Stimulated activated CD8-positive, alpha-beta memory T cell treated with anti-CD3 and anti-CD28 coated beads, Interleukin-2, amount 100 ng/mL, for 1 hour (primary cell): ENCODE results near the gene POLR2C.
"Not testable (repeated sequence)": the region's sequence is repeated elsewhere in the genome, so short reads cannot be mapped to it uniquely, and the experiment has no call there.

Experiments used
- DNase-seq, 2 donors: peaks; one replicate each; pipeline ENCODE4 v3.0.0-alpha.2; 2020; ENCODE audit warnings: low read depth in 2 of 2

POLR2C gene

DNA sequence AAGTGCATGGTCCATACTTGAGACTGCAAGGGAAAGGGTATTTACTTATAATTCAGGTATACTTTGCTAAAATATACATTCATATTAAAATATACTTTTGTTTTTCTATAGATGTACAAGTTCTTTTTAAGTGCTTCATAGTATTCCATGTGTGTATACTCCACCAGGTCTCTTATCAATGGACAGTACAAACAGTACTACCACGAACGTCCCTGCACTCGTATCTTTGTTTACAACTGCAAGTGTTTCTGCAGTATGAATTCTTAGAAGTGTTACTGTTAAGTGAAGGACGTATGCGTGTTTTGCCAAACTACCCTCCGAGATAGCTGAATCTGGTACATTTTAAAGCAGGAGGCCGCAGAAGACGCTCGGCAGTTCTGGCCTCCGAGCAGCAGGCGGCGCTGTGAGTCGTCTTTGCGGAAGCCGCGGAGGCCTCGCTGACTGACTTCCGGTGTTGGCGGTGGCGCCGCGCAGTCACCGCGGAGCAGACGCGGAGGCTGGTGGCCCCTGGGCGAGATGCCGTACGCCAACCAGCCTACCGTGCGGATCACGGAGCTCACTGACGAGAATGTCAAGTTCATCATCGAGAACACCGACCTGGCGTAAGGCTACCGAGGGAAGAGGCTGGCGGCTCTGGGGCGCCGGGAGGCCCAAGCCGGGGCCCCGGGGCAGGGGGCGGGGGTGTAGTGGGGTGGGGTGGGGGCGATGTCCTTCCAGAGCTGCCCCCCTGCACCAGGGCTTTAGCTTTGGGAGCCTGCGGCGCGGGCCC is at the start of gene POLR2C:
Gene POLR2C, plus strand, starts transcription at position 471 of the 769 bp plus-strand sequence. Its CDS starts 46 bp downstream, at position 517.
- peak; percentile 85 to 91 for DNase-seq

DNA sequence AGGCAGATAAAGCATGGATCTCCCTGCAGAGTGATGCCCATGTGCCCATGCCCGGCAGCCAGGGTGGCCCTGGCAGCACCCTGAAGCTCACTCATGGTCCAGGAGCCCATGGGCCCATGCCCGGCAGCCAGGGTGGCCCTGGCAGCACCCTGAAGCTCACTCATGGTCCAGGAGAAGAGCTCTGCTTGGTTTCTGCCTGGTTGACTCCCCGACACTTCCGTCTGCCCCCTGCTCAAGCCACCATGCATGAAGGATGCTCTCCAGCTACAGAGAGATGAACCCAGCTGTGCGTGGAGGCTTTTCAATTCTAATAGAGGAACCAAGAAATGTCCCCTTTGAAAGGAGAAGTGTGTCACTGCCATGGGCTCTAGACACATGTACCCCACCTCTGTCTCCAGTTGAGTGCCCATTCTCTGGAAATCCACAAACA is 49.2 kb upstream of the POLR2C start:
- no peak for DNase-seq

DNA sequence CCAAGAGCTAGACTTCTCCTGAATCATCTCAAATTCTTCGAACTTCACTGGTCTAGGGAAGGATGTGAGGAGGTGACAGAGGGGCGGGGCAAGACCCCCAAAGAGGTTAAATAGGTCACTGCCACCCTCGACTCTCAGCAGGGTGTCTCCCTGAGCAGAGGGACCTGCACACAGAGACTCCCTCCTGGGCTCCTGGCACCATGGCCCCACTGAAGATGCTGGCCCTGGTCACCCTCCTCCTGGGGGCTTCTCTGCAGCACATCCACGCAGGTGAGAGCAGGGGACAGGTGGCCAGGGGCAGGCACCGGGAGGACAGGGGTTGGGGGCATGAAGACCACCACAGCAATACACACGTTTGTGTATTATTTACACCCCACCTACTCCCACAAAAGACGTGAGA is 48.7 kb upstream of the POLR2C start:
- DNase-seq, result no peak

DNA sequence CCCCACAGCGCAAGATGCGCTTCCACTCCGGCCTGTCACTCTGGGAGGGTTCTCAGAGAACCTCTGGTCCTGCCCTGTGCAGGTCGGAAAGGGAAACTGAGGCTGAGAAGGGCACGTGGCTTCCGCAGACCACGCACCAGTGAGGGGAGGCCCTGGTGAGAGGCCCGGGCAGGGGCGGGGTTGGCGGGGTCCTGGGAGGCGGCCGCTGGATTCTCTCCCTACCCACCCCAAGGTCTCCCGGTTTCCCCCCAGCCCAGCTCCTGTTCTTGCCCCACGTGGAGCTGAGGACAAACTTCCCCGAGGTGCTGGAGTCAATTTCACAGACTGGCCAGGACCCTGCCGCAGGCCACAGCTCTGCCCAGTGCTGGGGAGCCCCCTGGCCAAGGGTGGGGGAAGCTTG is 46.4 kb upstream of the POLR2C start:
- DNase-seq, result no peak

DNA sequence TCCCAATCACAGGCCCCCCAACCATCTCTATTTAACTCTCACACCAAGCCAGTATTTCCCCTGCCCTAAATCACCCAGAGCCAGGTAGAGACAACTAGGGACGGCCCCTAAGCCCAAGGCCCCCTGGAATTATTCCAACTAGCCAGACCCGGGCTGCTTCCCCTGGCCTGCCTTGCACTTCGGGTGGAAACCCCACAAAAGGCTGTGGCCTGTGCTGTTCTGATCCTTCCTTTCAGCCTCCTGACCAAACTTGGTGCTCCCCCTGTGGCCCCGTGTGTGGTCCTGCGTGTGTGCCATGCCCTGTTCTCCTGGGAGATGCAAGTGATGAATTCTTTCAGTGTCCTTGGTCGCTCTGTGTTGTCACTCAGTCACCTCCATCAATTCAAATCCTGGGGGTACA is 43.0 kb upstream of the POLR2C start:
- no peak for DNase-seq

DNA sequence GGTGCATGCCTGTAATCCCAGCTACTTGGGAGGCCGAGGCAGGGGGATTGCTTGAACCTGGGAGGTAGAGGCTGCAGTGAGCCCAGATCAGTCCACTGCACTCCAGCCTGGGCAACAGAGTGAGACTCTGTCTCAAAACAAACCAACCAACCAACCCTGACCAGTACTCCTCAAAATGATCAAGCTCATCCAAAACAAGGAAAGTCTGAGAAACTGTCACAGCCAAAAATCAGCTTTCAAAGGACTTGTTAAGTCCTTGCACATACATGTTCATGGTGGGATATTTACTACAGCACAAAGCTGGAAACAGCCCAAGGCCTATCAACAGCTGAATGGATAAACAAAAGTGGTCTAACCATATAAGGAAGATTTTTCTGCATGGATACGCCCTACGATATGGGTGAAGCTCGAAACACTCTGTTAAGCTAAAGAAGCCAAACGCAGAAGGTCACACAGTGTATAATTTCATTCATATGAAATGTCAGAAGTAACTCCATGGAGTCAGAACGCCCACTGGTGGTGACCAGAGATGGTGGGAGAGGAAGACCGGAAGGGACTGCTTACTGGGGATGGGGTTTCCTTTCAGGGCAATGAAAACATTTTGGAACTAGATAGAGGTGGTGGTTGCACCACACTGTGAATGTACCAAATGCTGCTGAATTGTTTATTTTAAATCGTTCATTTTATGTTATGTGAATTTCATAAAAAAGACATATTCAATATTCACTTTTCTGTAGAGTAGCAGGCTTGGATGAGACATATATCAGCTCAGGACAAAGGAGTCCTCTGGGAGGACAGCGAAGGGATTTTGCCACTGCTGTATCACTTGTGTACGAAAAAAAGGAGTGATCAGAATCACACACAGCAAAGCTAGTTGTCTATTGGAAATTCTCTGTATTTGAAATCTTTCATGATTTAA is 40.2 kb upstream of the POLR2C start:
- DNase-seq, result no peak

DNA sequence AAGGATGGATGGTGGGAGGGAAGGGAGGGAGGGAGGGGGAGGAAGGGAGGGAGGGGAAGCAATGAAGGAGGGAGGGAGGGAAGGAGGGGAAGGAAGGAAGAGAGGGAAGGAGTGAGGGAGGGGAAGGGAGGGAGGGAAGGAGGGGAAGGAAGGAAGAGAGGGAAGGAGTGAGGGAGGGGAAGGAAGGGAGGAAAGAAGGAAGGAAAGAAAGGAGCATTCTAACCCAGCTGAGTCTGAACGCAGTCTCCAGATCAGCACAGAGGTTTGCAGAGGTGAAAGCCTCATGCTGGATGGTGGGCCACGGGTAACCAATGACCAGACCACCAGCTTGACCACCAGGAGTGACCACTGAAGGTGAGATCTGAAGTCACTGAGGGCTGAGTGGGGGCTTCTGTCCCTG is 39.3 kb upstream of the POLR2C start:
- no peak for DNase-seq

DNA sequence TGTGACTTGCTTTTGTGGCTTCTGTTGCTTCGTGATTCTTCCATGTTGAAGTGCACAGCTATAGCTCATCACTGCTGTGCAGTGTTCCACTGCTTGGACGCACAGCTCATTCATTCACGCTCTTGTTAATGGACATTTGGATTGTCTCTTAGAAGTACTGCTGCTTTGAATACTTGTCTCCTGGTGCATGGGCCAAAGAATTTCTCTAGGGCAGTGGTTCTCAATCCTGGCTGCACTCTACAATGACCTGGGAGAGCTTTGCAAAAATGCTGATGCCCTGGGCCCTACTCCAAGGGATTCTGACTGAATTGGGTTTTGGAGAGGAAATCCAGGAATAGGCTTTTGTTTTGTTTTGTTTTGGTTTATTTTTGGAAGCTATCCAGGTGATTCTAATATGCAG is 37.9 kb upstream of the POLR2C start:
- DNase-seq, result no peak

DNA sequence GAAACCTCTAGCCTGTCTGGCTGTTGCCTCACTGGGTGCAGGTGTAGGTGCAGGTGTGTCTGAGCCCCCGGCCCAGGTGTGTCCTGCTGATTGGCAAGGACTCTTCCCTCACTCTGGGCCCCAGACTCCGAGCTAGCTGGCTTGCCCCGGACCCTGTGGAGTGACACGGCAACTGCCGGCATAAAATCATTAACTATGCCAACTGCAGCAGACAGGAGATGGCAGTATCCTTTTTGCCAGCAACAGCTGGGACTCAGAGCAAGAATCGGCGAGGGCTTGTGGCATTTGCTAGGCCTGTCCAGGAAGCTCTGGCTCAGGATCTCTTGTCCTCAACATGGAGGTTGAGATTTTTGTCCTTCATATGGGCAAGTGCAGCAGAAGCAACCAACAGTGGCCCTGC is 36.1 kb upstream of the POLR2C start:
- DNase-seq, result no peak

DNA sequence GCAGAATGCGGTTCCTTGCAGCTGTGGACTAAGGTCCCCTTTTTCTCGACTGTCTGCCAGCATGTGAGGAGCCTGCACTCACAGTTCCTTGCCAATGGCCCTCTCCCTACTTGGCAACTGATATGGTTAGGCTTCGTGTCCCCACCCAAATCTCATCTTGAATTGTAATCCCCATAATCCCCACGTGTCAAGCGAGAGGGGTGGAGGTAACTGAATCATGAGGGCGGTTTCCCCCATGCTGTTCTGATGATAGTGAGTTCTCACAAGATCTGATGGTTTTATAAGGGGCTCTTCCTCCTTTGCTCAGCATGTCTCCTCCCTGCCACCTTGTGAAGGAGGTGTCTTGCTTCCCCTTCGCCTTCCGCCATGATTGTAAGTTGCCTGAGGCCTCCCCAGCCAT is 35.2 kb upstream of the POLR2C start:
- no peak for DNase-seq

DNA sequence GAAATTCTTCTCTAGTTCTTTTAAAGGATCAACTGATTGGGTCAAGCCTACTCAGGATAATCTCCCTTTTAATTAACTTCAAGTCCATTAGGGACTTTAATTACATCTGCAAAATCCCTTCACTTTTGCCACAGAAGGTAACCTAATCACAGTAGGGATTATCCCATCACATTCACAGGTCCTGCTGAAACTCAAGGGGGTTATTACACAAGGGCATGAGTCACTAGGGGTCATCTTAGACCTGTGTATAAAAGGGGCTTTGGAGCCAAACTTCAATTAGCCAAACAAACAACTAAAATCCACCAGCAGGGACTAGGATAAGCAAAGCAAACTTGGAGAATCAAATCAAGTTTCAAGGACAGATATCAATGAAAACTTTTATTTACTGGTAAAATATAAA is 34.7 kb upstream of the POLR2C start:
- no peak for DNase-seq

DNA sequence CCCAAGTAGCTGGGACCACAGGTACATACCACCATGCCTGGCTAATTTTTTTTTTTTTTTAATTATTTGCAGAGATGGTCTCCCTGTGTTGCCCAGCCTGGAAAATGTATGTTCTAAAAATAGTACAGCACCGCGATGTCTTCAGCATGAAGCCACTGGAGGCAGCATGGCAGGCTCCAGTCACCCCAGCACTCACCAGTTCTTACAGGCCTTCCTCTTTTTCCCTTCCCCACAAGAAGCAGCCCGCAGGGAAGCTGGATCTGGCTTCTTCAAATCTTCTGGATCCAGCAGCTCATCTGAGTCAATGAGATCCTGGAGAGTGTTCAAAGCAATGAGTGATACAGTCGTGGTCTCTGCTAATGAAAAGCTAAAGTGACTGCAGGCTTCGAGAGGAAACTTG is 31.5 kb upstream of the POLR2C start:
- DNase-seq, result no peak

DNA sequence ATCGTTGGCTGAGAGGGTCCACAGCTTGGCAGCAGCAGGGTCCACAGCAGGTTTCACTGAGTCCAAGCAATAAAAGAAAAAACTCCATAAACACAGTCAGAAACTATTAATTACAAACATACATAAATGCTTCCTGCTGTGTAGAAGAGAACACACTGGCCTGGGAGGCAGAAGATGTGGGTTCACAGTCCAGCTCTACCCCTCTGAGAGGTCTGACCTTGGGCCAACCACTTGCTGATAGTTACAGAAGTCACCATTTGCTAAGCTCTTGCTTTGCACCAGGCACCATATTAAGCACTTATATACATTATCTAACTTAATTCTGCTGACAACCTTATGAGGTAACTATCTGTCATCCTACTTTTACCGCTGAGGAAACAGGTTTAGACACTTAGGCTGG is 30.0 kb upstream of the POLR2C start:
- no peak for DNase-seq

DNA sequence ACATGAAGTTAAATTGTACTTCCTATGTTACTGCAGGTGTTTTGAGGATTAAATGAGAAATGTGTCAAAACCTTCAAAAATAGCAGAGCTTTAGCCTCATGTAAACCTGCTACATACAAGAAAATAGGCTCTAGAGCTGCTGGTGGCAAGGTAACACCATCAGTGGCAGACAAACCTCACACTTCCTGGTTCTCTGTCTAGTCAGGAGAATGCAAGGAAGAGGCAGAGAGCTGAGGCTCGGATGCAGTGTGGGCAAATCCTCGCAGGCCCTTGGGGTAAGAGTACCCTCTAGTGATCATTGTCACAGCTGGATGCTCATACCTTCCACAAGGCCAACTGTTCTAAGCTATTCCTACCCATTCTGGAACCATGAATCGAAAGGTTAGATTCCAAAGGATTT is 29.5 kb upstream of the POLR2C start:
- DNase-seq, result no peak

DNA sequence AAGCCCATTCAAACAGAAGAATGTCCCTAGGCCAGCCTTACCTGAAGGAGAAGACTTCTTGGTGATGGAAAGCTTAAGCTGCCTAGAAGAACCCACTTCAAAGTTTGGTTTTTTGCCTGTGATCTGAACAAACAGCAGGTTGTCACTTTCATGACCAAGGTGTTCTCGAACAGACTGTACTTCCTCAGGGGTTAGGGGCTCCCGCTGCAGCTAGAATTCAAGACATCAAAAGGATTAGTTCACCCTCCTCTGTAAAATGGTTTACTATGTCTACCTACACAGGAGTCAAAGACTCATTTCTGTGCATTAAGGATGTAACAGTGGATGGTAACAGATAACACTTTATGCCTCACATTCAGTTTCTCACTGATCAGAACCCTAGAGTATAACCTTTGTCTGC is 28.5 kb upstream of the POLR2C start:
- DNase-seq, result no peak

DNA sequence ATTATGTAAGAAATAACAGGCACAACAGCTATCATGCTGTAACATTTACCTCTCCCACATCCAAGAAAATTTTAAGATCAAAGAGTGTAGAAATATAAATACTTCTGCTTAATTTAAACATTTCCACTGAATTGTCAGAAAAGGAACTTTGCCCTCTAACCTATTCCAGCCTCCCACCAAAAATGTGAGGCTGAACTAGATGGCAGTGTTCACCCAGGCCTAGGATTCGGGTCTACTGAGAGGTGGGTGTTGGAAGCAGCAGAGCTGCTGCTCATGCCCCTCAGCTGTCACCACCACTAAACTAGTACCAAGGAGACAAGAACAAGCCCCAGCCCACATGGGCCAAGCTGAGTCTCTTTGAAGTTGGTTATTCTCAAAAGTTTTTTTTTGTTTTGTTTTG is 26.6 kb upstream of the POLR2C start:
- no peak for DNase-seq

DNA sequence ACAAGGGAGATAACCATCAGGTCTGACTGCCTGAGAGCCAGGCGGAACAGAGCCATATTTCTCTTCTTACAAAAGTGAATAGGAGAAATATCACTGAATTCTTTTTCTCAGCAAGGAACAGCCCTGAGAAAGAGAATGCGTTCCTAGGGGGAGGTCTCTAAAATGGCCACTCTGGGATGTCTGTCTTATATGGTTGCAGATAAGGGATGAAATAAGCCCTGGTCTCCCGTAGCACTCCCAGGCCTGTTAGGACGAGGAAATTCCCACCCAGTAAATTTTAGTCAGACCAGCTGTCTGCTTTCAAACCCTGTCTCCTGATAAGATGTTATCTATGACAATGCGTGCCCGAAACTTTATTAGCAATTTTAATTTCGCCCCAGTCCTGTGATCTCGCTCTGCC is 22.5 kb upstream of the POLR2C start:
- not testable (repeated sequence) for DNase-seq

DNA sequence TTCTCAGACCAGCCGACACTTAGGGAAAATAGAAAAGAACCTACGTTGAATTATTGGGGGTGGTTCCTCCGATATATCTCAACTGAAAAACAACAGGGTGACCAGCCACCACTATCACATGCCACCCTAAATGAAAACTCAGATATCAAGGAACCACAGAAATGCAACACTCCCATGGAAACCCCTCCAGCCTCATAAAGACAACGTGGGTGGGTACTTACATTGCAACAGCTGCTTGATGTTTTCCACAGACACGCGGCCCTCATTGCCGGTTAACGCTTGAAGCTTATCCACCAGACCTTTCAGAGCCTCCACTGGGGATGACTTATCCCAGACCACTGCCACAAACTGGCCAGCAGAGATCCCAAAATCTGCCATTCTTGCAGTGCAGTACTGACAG is 21.9 kb upstream of the POLR2C start:
- DNase-seq, result not testable (repeated sequence)

DNA sequence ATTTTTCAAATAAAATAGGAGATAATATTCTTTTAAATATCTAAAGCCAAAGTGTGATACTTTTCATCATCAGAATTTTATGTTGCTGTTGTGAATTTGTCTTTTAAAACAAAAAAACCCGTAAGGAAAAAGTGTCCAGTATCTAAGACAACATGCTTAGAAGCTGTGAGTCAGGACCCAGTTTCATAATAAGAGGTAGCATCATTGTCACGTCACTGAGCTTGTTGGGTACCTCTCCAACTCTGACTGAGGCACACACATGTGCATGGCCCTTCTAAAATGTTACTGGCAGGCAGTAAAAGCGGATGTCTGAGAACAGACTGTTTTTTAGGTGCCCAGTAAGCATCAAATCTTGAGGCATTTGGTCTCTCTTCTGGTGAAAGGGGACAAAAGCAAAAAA is 17.8 kb upstream of the POLR2C start:
- no peak for DNase-seq

DNA sequence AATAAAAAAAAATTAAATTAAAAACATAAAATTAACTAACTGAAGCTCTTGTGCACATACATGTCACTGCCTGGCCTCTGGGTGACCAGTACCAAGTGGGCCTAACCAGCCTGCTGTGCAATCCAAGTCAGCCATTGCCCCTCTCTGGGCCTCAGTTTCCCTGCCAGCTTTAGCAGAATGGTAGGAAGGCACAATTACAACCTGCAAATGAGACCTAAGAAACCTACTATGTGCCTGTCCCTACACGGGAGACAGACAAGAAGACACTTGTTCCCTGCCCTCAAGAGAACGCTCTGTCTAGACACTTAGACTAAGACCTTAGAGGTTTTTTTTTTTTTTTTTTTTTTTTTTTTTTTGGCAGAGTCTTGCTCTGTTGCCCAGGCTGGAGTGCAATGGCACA is 17.0 kb upstream of the POLR2C start:
- no peak for DNase-seq

DNA sequence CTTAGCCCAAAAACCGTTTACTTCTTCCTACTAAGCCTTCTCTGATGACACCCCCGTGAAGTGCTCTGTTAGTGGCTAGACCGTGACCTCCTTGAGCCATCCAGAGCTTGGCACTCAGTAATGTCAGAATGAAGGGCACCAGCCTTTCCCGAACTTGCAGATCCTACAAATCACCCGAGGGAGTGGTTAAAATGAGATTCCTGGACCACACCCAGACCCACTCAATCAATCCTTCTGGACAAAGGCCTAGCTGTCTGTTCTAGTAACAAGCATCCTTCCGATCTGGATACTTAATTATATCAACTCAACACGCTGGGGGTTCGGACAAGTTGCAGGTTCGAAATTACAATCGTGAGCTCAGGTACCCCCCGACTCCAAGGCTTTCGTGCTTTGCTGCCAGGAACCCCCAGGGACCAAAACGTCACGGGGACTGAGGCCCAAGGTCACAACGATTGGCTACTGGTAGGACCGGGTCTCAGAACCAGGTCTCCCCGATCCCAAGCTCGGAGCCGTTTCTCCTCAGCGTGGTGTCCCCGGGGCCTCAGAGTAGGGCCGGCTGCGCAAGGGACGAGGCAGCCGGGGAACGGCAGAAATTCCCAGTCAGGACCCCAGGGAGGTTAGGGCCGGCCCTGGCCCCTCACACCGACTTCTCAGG is 15.8 kb upstream of the POLR2C start:
- no peak for DNase-seq

DNA sequence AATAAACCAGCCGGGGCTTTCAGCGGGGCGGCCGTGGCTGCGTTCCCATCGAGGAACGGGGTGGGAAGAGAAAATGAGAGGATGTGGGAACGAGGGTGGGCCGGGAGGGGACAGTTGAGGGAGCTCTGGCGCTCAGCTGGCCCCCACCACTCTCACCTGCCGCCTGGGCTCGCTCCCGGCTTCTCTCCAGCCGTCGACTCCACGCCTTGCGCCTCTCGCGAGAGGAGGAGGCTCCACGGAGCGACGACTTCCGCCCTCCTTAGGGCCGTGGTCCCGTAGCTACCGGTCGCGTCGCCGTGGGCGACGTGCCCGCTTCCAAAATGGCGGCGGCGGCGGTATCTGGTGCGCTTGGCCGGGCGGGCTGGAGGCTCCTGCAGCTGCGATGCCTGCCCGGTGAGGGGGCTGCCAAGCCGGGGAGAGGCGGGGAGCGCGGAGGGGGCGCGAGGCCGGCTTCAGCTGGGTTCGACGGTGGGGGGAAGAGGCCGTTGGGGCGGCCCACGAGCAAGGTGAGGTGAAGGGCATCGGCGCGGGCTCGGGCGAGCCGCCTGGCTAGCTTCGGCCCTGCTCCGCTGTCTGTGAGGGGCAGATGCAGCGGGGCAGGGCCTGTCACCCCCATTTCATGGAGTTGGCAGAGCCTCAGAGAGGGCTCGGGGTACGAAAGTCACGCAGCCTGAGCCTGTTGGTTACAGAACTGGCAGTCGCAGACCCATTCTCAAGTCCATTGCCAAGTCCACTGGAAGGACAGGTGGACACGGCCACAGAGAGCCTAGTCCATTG is 15.1 kb upstream of the POLR2C start, which contains the start of the genes CIAPIN1 and COQ9:
Gene CIAPIN1, minus strand, starts transcription at position 200 of the 777 bp plus-strand sequence. CDS start 6,457 bp downstream, outside the sequence.
Gene COQ9, plus strand, starts transcription at position 294 of the 777 bp plus-strand sequence. Its CDS starts 27 bp downstream, at position 321.
- peak; percentile 84 to 87 for DNase-seq
